Trophoblast cell (in vitro differentiated cells and primary cell): ENCODE measurements around the gene PDZD7.

Experiments
- DNase-seq, 2 donors: peaks; one replicate each; pipeline ENCODE4 v3.0.0-alpha.2; 2016
- H2AFZ ChIP-seq: 2 replicates; pipeline ENCODE4 v1.6.1; 2013; ENCODE audit warnings: low read length, moderate library complexity, mild to moderate bottlenecking; ENCODE audit not compliant: insufficient read depth, poor library complexity
- H2AK5ac ChIP-seq: 2 replicates; pipeline ENCODE4 v1.6.1; 2013; ENCODE audit warnings: mild to moderate bottlenecking, low read length
- H2BK120ac ChIP-seq: 2 replicates; pipeline ENCODE4 v1.6.1; 2013; ENCODE audit warnings: low read length, mild to moderate bottlenecking, moderate library complexity; ENCODE audit not compliant: insufficient read depth, poor library complexity
- H2BK12ac ChIP-seq: 2 replicates; pipeline ENCODE4 v1.6.1; 2013; ENCODE audit warnings: mild to moderate bottlenecking, low read length, moderate library complexity
- H2BK5ac ChIP-seq: 2 replicates; pipeline ENCODE4 v1.6.1; 2013; ENCODE audit warnings: low read length, low read depth, moderate library complexity, mild to moderate bottlenecking; ENCODE audit not compliant: poor library complexity
- H3K14ac ChIP-seq: 2 replicates; pipeline ENCODE4 v1.6.1; 2013; ENCODE audit warnings: mild to moderate bottlenecking, low read length
- H3K18ac ChIP-seq: 2 replicates; pipeline ENCODE4 v1.6.1; 2013; ENCODE audit warnings: mild to moderate bottlenecking, low read length
- H3K23ac ChIP-seq: 2 replicates; pipeline ENCODE4 v1.6.1; 2013; ENCODE audit warnings: low read length
- H3K27ac ChIP-seq: 2 replicates; pipeline ENCODE4 v1.5.1; 2013; ENCODE audit warnings: low read depth, mild to moderate bottlenecking, inconsistent platforms, low read length, moderate library complexity
- H3K27me3 ChIP-seq: 2 replicates; pipeline ENCODE4 v1.6.1; 2013; ENCODE audit warnings: inconsistent platforms, mild to moderate bottlenecking, low read length, moderate library complexity; ENCODE audit not compliant: insufficient read depth
- H3K36me3 ChIP-seq, 2 experiments: 1 replicate in 1 of 2; 2 replicates in 1 of 2; pipeline ENCODE4 v1.6.1; 2013; ENCODE audit warnings: low read length in 2 of 2, mild to moderate bottlenecking in 2 of 2, moderate library complexity in 1 of 2; ENCODE audit not compliant: insufficient read depth in 2 of 2, control insufficient read depth in 1 of 2
- H3K4ac ChIP-seq: 2 replicates; pipeline ENCODE4 v1.6.1; 2013; ENCODE audit warnings: low read depth, mild to moderate bottlenecking, low read length, moderate library complexity
- H3K4me1 ChIP-seq, 2 experiments: 1 replicate in 1 of 2; 2 replicates in 1 of 2; pipeline ENCODE4 v1.6.1; 2013; ENCODE audit warnings: low read length in 2 of 2, mild to moderate bottlenecking in 2 of 2, moderate library complexity in 1 of 2; ENCODE audit not compliant: insufficient read depth in 2 of 2, control insufficient read depth in 1 of 2
- H3K4me2 ChIP-seq: 2 replicates; pipeline ENCODE4 v1.6.1; 2013; ENCODE audit warnings: inconsistent platforms, mild to moderate bottlenecking, low read length, moderate library complexity
- H3K4me3 ChIP-seq: 2 replicates; pipeline ENCODE4 v1.5.1; 2013; ENCODE audit warnings: mild to moderate bottlenecking, low read depth, low read length, inconsistent platforms
- H3K79me1 ChIP-seq: one replicate; pipeline ENCODE4 v1.6.1; 2013; ENCODE audit warnings: low read length
- H3K79me2 ChIP-seq: 2 replicates; pipeline ENCODE4 v1.6.1; 2013; ENCODE audit warnings: low read length, mild to moderate bottlenecking; ENCODE audit not compliant: control insufficient read depth, insufficient read depth, poor library complexity
- H3K9ac ChIP-seq: 2 replicates; pipeline ENCODE4 v1.6.1; 2013; ENCODE audit warnings: mild to moderate bottlenecking, low read length
- H3K9me3 ChIP-seq: 2 replicates; pipeline ENCODE4 v1.6.1; 2013; ENCODE audit warnings: low read depth, mild to moderate bottlenecking, control low read depth, inconsistent platforms, low read length; ENCODE audit not compliant: insufficient read depth
- H4K12ac ChIP-seq: 2 replicates; pipeline ENCODE4 v1.6.1; 2013; ENCODE audit warnings: low read depth, mild to moderate bottlenecking, low read length, moderate library complexity
- H4K8ac ChIP-seq: 2 replicates; pipeline ENCODE4 v1.6.1; 2013; ENCODE audit warnings: low read depth, mild to moderate bottlenecking, low read length, moderate library complexity
- H4K91ac ChIP-seq: one replicate; pipeline ENCODE4 v1.6.1; 2013; ENCODE audit warnings: low read depth, mild to moderate bottlenecking, low read length, moderate library complexity
- WGBS: extraction: QIAGEN DNeasy Blood & Tissue Kit; methylation state at CpG from one replicate; pipeline ENCODE4 v1.1.7; 2013; ENCODE audit warnings: missing lambda C conversion rate; ENCODE audit not compliant: insufficient read length, insufficient coverage; ENCODE audit errors: extremely low coverage; 5-methylcytosine and 5-hydroxymethylcytosine counted together

The PDZD7 gene

DNA sequence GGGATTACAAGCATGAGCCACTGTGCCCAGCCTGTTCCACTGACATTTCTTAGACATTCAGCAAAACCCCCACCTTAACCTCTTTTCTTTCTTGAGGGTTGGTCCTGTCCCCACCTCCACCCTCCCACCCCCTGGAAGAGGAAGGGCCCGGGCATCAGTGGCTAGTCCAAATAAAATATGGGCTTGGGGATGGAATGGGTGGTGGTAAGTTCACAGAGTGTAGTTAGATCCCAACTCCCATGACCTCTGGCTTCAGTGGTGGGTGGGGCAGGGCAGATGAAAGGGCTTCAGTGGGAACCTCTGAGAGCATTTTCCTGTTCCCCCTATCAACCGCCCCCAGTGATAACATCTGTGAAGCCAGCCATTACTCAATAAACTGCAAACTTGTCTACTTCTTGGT is 9.9 kb upstream of the PDZD7 start:
- Histone ChIP-seq H3K23ac (no peak overlapping the region), H3K18ac (no peak overlapping the region), H3K79me1 (peaks cover 7% of the 10 kb centered on the region), H2BK5ac (no peak overlapping the region), H3K9ac (no peak overlapping the region), H2BK120ac (no peak overlapping the region), H2AFZ (no peak overlapping the region), H4K12ac (no peak overlapping the region), H3K4me2 (no peak overlapping the region), H3K4me3 (no peak overlapping the region), H3K14ac (no peak overlapping the region), H3K9me3 (no peaks in the 10 kb centered on the region), H3K4me1 (peaks cover 6% of the 10 kb centered on the region in 2 experiments), H2AK5ac (no peak overlapping the region), H4K91ac (no peak overlapping the region), H3K27ac (no peak overlapping the region), H3K79me2 (peaks cover 2% of the 10 kb centered on the region), H3K36me3 (peaks cover 16 to 20% of the 10 kb centered on the region in 2 experiments), H3K4ac (no peak overlapping the region), H2BK12ac (no peak overlapping the region), H3K27me3 (peaks cover 2% of the 10 kb centered on the region), H4K8ac (no peak overlapping the region)
- no peak for DNase-seq
- no CpG with 5 or more reads among the region's 2 CpGs for WGBS

DNA sequence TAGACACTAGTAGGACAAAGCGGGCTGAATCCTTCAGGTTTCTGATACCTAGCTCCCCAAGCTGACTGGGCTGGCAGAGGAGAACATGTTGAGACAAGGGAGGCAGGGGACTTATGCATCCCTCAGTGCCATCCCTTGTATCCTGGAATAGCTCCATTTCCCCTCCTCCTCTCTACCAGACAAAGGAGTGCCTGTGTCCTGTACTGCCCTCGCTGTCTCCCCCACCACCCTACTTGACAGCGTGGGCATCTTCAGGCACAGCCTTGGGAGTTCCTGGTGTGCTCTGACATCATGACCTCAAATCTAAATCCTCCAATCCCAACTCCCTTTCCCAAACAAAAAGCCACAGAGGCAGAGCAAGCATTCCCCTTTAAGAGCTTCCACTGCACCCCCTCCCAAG is 9.1 kb upstream of the PDZD7 start:
- Histone ChIP-seq H3K14ac (no peak overlapping the region), H3K4me3 (no peak overlapping the region), H3K4me1 (peaks cover 6% of the 10 kb centered on the region in 2 experiments), H4K91ac (no peak overlapping the region), H2BK5ac (no peak overlapping the region), H3K4me2 (no peak overlapping the region), H2BK120ac (no peak overlapping the region), H3K4ac (no peak overlapping the region), H2AFZ (no peak overlapping the region), H3K27me3 (no peaks in the 10 kb centered on the region), H3K79me2 (peaks cover 2% of the 10 kb centered on the region), H3K9me3 (no peaks in the 10 kb centered on the region), H3K27ac (no peak overlapping the region), H4K8ac (no peak overlapping the region), H4K12ac (no peak overlapping the region), H3K23ac (no peak overlapping the region), H2BK12ac (no peak overlapping the region), H2AK5ac (no peak overlapping the region), H3K18ac (no peak overlapping the region), H3K36me3 (peaks cover 21 to 25% of the 10 kb centered on the region in 2 experiments), H3K79me1 (peaks cover 7% of the 10 kb centered on the region), H3K9ac (no peak overlapping the region)
- no peak for DNase-seq
- no CpG with 5 or more reads among the region's 3 CpGs for WGBS

DNA sequence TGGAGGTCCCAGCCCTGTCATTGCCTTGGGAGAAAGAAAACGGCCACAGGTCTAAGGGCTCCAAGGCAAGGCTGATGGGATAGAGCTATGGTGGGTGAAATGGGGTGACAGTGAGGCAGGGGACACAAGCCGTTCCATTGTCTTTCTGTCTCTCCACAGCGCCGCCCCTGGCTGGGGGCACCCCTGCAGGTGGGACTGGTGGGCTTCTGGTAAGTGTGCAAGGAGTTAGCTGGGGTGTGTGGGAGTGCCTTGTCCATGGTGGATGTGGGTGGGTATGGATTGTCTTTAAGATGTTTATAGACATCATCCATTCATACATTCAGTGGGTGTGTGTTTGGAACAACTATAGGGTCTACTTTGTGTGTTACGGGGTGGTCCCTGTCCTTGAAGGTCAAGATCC is 7.6 kb upstream of the PDZD7 start:
- Histone ChIP-seq H3K9me3 (no peaks in the 10 kb centered on the region), H3K18ac (no peak overlapping the region), H2BK12ac (no peak overlapping the region), H4K8ac (no peak overlapping the region), H2BK5ac (no peak overlapping the region), H2AFZ (no peak overlapping the region), H3K36me3 (peaks cover 21 to 25% of the 10 kb centered on the region in 2 experiments), H3K14ac (no peak overlapping the region), H3K9ac (no peak overlapping the region), H2BK120ac (no peak overlapping the region), H3K27me3 (no peaks in the 10 kb centered on the region), H4K91ac (no peak overlapping the region), H2AK5ac (no peak overlapping the region), H3K4me1 (peaks cover 5 to 6% of the 10 kb centered on the region in 2 experiments), H3K27ac (no peak overlapping the region), H3K79me2 (peaks cover 2% of the 10 kb centered on the region), H3K4me2 (no peak overlapping the region), H3K79me1 (peaks cover 7% of the 10 kb centered on the region), H4K12ac (no peak overlapping the region), H3K4ac (no peak overlapping the region), H3K4me3 (no peak overlapping the region), H3K23ac (no peak overlapping the region)
- WGBS, result no CpG with 5 or more reads among the region's 5 CpGs
- DNase-seq, result no peak

DNA sequence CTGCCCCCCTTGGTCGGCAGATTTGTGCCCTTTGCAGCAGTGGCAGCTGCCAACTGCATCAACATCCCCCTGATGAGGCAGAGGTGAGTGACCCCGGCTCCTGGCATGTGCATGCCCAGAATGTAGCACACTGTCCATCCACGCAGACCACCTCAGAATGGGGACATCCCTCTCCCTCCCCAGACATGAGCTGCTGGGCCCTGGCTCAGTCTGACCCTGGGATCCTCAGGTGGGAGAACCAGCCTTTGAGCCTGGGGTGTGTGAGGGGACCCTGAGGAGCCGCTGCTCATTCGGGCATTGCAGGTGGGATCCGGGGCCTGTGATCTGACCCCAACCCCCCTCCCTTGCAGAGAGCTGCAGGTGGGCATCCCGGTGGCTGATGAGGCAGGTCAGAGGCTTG is 5.8 kb upstream of the PDZD7 start:
- no peaks in the 10 kb centered on the region for H3K27me3 ChIP-seq
- peaks cover 9% of the 10 kb centered on the region for H3K79me1 ChIP-seq
- no peak overlapping the region for H3K27ac ChIP-seq
- no peak overlapping the region for H2BK12ac ChIP-seq
- peaks cover 21 to 25% of the 10 kb centered on the region in 2 experiments for H3K36me3 ChIP-seq
- no peak overlapping the region for H3K14ac ChIP-seq
- H3K4ac ChIP-seq, result no peak overlapping the region
- H3K4me2 ChIP-seq, result no peak overlapping the region
- H3K4me1 ChIP-seq, result peaks cover 5 to 9% of the 10 kb centered on the region in 2 experiments
- no peak overlapping the region for H3K4me3 ChIP-seq
- H4K8ac ChIP-seq, result no peak overlapping the region
- H3K9me3 ChIP-seq, result no peaks in the 10 kb centered on the region
- H3K79me2 ChIP-seq, result no peaks in the 10 kb centered on the region
- no peak overlapping the region for H2AFZ ChIP-seq
- H3K23ac ChIP-seq, result no peak overlapping the region
- no peak overlapping the region for H2BK5ac ChIP-seq
- H3K9ac ChIP-seq, result no peak overlapping the region
- no peak overlapping the region for H3K18ac ChIP-seq
- H2BK120ac ChIP-seq, result no peak overlapping the region
- H4K12ac ChIP-seq, result no peak overlapping the region
- H2AK5ac ChIP-seq, result no peak overlapping the region
- no peak for DNase-seq
- WGBS, result no CpG with 5 or more reads among the region's 7 CpGs
- no peak overlapping the region for H4K91ac ChIP-seq
